GM19438 (cell line): ENCODE measurements around the gene RNF167.
"Not testable (repeated sequence)": the region's sequence is repeated elsewhere in the genome, so short reads cannot be mapped to it uniquely, and the experiment has no call there.

Source experiments
- ATAC-seq: cut with Tn5 transposase; IDR thresholded peaks from one replicate; pipeline ENCODE4 v1.9.1; 2021; ENCODE audit warnings: low read depth; ENCODE audit not compliant: unreplicated experiment

Gene RNF167

DNA sequence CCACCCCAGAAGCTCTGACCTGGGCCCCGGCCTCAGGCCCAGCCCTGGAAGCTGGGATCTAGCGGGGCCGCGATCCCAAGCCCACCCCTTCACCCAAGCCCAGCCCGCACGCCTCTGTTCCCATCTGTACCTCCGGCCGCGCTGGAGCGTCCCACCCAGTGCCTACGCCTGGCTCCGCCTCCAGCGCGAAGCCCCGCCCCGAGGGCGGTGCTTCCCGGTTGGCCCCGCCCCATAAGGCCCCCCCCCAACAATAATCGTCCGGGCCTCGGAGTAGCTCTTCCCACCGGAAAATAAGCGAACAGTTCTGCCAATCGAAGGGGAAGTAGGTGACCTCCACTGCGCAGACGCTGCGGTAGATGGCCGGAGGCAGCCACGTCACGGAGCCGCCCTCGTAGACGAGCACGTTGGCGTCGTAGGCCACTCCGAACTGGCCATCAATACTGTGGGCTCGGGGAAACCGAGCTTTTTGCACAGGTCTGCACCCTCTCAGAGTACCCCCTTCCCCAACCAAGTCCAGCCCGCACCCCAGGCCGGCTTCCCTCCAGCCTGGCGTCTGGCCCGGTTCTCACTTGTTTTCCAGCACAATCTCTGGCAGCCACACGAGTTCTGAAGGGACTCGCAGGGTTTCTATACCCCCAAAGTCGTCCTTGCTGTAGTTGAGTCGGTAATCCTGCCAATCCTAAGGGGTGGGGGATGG, 38.3 kb upstream of the RNF167 start:
- no peak for ATAC-seq

DNA sequence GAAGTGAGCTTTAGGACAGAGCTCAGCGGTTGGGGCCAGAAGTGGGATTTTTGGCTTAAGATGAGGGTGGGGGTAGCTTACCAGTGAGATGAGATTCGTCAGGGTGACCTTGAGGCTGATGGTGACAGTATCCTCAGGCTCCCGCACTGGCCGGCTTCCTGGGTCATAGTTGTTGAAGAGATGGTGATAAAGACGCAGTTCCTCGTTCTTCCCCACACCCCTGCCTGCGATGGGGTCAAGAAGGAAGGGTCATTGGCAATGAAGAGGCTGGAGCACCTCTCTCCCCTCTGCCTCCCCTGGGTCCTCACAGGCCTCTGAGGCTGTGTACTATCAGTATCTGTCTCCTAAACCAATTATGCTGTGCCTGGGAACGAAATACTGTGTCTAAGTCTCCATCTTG, 37.5 kb upstream of the RNF167 start:
- no peak for ATAC-seq

DNA sequence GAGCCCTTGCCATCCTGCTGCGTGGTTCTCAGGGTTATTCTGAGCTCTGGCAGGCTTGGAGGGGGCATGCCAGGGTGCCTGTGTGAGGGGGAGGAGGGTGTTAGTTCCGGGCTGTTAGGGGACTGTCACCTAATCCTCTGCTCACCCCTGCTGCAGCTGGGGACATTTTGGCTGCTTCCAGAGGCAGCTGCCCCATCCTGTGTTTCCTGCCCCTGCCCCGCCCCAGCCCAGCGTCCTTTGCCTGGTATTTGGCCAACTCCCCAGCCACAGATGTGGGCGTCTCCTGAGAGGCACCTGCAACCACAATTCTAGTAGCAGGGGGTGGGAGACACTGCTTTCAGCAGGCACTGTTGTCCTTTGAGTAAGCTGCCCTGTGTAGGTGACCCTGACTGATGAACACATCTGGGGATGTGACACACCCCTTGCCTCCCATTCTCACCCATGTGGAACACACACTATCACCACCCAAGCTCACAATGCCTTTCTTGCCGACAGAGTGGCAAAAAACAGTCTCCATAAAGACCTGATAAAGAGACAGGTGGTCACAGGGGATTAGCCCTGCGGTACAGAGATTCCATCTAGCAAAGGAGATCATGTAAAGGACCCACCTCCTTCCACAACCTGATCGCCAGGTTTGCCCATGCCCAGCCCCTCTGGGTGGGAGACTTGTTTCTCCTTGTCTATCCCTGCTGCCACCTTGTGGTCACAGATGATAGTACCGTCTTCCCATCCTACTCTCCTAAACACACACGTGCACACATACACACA, 36.8 kb upstream of the RNF167 start, which contains the start of gene CHRNE:
CHRNE (minus strand) TSS at position 48 of the 768 bp plus-strand sequence; CDS start at position 13, 35 bp downstream.
- ATAC-seq = no peak

DNA sequence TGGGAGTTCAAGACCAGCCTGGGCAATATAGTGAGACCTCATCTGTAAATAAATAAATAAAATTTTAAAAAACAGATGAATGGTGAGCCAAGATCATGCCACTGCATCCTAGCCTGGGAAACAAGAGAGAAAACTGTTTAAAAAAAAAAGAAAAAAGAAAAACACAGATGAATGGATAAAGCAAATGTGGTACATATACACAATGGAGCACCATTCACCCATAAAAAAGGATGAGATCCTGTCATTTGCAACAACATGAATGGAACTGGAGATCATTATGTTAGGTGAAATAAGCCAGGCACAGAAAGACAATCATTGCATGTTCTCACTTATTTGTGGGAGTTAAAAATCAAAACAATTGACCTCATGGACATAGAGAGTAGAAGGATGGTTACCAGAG, 33.4 kb upstream of the RNF167 start:
- not testable (repeated sequence) for ATAC-seq

DNA sequence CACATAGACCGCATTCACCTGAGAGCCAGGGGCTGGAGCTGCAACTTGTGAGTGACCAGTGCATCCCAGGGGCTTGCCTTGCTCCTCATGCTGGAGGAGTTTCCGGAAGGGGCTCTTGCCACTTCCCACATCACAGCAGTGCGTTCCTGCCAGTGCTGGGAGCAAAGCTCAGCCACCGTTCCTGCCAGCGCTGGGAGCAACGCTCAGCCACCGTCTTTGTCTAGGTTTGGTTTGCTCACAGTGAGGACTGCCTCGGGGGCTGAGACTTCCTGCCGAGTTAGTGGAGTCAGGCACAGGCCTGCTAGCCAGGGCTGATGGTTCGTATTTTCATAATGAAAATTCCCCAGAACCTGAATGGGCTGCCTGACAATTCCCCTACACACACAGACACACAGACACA, 31.8 kb upstream of the RNF167 start:
- ATAC-seq = no peak

DNA sequence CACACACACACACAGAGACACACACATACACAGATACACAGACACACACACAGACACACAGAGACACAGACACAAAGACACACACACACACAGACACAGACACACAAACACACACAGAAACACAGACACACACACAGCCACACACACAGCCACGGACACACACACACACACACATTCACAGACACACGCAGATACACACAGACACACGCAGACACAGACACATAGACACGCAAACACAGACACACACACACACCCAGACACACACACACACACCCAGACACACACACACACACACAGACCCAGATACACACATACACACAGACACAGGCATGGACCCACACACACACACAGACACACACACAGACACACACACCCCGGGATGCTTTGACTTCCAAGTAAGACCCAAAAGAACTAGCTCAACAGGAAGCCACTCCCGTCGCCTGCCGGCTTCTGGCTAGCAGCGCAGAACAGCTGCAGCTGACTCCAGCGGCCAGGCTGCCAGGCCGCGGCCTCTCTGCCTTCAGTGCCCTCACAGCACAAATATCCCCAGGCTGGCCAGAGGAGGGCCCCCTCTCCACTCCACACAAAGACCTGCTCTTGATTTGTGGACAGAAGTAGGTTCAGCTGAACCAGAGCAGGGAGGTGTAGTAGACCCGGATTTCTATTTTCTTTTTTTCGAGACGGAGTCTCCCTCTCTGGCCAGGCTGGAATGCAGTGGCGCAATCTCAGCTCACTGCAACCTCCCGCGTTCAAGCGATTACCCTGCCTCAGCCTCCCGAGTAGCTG, 31.2 kb upstream of the RNF167 start:
- ATAC-seq = no peak

DNA sequence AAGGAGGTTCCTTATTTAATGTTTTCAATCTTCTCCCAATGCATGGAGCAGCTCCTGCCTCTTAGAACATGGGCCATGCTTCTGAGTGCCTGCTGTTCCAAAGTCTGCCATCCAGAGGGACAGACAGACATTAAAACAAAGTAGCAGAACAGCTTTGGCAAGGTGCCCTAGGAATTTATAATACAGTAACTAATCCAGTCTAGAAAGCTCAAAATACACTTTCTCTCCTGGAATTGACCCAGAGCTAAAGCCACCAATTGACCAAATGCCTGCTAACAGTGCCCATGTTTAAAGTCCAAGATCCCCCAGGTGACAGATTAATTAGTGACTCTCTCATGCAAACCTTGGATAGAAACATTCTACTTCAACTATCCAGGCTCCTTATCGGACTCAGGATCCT, 26.1 kb upstream of the RNF167 start:
- ATAC-seq = no peak

DNA sequence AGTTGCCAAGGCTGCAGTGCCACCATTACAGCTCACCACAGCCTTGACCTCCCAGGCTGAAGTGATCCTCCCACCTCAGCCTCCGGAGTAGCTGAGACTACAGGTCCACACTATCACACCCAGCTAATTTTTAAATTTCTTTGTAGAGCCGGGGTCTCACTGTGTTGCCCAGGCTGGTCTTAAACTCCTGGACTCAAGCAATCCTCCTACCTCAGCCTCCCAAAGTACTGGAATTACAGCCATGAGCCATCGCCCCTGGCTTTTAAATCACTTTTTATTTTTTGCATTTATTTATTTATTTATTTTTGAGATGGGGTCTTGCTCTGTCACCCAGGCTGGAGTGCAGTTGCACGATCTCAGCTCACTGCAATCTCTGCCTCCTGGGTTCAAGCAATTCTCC, 25.5 kb upstream of the RNF167 start:
- ATAC-seq = not testable (repeated sequence)

DNA sequence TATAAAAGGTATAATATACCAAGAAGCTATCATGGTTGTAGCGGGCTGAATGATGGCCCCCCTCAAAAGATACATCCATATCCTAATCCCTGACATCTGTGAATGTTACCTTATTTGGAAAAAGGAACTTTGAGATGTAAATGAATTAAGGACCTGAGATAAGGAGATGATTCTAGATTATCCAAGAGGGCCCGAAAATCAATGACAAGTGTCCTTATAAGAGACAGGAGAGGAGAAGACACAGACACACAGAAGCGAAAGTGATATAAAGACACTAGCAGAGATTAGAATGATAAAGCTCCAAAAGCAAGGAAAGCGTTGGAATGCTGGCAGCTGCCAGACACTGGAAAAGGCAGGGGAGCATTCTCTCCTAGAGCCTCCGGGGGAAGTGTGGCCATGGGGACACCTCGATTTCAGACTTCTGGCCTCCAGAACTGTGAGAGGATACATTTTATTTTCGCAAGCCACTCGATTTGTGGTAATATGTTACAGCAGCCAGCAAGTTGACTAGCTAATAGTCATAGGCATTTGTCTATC, 20.5 kb upstream of the RNF167 start:
- ATAC-seq = no peak

DNA sequence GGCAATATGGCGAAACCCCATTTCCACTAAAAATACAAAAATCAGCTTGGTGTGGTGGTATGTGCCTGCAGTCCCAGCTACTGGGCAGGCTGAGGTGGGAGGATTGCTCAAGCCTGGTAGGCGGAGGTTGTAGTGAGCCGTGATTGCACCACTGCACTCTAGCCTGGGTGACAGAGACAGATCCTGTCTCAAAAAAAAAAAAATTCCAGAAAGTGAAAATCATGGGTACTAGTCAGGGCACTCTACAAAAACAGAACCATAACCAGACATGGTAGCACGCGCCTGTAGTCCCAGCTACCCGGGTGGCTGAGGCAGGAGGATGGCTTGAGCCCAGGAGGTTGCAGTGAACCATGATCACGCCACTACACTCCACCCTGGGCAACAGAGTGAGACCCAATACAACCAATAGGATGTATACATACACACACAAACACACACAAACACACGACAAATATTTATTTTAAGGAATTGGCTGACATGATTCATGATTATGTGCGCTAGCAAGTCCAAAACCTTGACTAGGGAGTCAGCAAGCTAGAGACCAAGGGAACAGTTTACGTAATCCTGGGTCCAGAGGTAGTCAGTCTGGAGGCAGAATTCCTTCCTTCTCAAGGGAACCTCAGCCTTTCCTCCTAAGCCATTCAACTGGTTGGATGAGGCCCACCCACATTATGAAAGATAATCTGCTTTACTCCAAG, 19.6 kb upstream of the RNF167 start:
- ATAC-seq = no peak

DNA sequence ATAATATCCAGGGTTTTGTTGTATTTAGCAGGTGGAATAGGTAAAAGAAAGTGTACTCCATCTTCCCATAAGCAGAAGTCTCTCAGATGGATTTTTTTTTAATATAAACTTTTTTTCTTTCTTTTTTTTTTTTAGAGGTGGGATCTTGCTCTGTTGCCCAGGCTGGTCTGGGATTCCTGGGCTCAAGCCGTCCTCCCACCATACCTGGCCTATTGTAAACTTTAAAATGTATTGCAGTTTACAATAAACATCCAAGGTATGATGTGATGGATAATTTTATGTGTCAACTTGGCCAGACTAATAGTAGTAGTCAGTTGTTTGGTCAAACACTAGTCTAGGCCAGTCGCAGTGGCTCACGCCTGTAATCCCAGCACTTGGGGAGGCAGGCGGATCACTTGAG, 18.7 kb upstream of the RNF167 start:
- no peak for ATAC-seq

DNA sequence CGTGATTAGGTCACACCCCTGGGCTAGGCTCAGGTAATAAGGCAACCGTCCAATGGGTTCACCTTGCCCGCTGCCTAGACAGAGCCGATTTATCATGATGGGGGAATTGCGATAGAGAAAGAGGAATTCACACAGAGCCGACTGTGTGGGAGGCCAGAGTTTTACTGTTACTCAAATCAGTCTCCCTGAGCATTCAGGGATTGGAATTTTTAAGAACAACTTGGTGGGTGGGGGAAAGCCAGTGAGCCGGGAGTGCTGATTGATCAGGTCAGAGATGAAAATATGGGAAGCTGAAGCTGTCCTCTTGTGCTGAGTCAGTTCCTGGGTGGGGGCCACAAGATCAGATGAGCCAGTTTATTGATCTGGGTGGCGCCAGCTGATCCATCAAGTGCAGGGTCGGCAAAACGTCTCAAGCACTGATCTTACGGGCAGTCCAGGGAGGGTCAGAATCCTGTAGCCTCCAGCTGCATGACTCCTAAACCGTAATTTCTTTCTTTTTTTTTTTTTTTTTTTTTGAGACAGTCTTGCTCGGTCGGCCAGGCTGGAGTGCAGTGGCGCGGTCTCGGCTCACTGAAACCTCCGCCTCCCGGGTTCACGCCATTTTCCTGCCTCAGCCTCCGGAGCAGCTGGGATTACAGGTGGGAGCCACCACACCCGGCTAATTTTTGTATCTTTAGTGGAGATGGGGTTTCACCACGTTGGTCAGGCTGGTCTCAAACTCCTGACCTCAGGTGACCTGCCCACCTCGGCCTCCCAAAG, 13.3 kb upstream of the RNF167 start:
- not testable (repeated sequence) for ATAC-seq

DNA sequence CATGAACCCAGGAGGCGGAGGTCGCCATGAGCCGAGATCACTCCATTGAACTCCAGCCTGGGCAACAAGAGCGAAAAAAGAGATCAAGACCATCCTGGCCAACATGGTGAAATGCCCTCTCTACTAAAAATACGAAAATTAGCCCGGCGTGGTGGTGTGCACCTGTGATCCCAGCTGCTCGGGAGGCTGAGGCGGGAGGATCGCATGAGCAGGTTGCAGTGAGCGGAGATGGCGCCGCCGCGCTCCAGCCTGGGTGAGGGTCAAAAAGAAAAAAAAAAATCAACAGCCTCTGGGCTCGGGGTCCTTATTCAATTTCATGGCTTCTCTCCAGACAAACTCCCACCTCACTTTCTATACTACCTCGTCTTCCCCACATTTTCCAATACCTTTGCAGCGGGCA, 11.2 kb upstream of the RNF167 start:
- no peak for ATAC-seq

DNA sequence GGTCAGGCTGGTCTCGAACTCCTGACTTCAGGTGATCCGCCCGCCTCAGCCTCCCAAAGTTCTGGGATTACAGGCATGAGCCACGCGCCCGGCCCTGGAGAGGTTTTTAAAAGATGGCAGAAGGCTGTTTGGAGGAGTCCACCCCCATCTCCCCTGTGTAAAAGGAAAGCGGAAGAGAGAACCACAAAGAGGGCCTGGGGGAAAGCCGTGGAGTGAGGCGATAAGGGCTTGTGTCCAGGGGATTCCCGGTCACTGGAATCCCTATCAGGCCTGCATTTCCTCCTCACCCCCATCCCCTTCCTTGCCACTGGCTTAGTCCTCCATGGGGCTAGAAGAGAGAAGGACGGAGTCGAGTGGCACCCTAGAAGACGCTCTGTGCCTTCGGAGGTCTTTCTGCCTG, 8.1 kb upstream of the RNF167 start, which contains the start of gene GP1BA:
GP1BA (plus strand) TSS at position 315 of the 400 bp plus-strand sequence. CDS start 328 bp downstream, outside the sequence.
- no peak for ATAC-seq

DNA sequence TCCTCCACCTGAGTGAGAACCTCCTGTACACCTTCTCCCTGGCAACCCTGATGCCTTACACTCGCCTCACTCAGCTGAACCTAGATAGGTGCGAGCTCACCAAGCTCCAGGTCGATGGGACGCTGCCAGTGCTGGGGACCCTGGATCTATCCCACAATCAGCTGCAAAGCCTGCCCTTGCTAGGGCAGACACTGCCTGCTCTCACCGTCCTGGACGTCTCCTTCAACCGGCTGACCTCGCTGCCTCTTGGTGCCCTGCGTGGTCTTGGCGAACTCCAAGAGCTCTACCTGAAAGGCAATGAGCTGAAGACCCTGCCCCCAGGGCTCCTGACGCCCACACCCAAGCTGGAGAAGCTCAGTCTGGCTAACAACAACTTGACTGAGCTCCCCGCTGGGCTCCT, 7.3 kb upstream of the RNF167 start:
- no peak for ATAC-seq

DNA sequence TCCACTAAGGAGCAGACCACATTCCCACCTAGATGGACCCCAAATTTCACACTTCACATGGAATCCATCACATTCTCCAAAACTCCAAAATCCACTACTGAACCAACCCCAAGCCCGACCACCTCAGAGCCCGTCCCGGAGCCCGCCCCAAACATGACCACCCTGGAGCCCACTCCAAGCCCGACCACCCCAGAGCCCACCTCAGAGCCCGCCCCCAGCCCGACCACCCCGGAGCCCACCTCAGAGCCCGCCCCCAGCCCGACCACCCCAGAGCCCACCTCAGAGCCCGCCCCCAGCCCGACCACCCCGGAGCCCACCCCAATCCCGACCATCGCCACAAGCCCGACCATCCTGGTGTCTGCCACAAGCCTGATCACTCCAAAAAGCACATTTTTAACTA, 6.4 kb upstream of the RNF167 start:
- no peak for ATAC-seq

DNA sequence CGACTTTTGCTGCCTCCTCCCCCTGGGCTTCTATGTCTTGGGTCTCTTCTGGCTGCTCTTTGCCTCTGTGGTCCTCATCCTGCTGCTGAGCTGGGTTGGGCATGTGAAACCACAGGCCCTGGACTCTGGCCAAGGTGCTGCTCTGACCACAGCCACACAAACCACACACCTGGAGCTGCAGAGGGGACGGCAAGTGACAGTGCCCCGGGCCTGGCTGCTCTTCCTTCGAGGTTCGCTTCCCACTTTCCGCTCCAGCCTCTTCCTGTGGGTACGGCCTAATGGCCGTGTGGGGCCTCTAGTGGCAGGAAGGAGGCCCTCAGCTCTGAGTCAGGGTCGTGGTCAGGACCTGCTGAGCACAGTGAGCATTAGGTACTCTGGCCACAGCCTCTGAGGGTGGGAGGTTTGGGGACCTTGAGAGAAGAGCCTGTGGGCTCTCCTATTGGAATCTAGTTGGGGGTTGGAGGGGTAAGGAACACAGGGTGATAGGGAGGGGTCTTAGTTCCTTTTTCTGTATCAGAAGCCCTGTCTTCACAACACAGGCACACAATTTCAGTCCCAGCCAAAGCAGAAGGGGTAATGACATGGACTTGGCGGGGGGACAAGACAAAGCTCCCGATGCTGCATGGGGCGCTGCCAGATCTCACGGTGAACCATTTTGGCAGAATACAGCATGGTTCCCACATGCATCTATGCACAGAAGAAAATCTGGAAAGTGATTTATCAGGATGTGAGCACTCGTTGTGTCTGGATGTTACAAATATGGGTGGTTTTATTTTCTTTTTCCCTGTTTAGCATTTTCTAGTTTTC, 5.7 kb upstream of the RNF167 start:
- no peak for ATAC-seq

DNA sequence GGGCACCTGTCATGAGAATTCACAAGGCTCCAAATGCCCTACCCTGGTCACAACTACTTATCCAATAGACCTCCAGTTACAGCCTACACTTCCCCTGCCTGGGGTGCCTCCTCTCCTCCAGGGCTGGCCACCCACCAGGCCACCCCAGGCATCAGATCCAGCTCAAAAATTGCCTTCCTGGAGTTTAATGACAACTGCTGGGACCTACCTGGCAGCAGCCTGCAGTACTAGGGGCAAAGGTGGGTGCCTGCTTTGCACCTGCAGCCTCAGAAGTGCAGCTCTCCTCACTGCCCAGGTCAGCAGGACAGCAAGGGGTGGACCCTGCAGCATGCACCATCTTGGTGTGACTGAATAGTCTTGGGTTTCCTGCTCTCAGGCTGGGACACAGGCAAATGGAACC, 4.4 kb upstream of the RNF167 start:
- ATAC-seq = no peak

DNA sequence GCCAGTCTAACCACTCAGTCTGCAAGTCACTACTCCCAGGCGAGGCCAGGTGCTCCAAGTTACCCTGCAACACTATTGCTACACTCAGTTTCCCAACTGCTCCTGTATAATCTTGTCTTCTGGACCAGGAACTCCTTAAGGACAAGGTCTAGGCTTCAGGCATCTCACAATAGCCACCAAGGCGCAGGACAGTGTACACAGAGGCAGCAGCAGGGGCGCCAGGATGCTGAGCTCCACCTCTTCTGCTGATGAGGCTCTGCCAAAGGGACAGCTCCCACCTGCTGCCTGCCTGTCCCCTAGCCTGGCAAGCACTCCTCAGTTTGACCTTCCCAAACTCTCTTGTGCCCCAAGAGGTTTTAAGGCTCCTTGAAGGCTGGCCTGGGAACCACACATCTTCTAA, 3.6 kb upstream of the RNF167 start:
- ATAC-seq = no peak
